Neural crest cell (in vitro differentiated cells): ENCODE data around the gene EME1. TPM values are rescaled to one million over a fixed set of nuclear protein-coding genes. Genes with fewer than 3 reads are reported as not detected.

Experiments used
- DNase-seq: peaks from one replicate; pipeline ENCODE4 v3.0.0; 2021; ENCODE audit warnings: low read depth, mixed read lengths, low spot score
- H3K27ac Mint-ChIP-seq: one replicate; pipeline ENCODE4 v1.8.0; 2021; ENCODE audit warnings: mild to moderate bottlenecking, mixed read lengths; ENCODE audit not compliant: unreplicated experiment
- H3K27me3 Mint-ChIP-seq: 2 replicates; pipeline ENCODE4 v1.8.0; 2021; ENCODE audit warnings: low read depth, mild to moderate bottlenecking, mixed read lengths
- H3K36me3 Mint-ChIP-seq: 2 replicates; pipeline ENCODE4 v1.8.0; 2021; ENCODE audit warnings: low read depth, mild to moderate bottlenecking, mixed read lengths
- H3K4me1 Mint-ChIP-seq: 2 replicates; pipeline ENCODE4 v1.8.0; 2021; ENCODE audit warnings: mixed read lengths
- H3K4me3 Mint-ChIP-seq: one replicate; pipeline ENCODE4 v1.8.0; 2021; ENCODE audit warnings: mild to moderate bottlenecking, mixed read lengths
- H3K9me3 Mint-ChIP-seq: 2 replicates; pipeline ENCODE4 v1.8.0; 2021; ENCODE audit warnings: mixed read lengths
- total RNA-seq: library from RNA; stranded (reverse); gene quantifications from 2 replicates; pipeline ENCODE4 v1.2.1, GENCODE V29; 2021
- TF ChIP-seq, protein P1 (sequence below): fragments of 200-600 bp; sonication (generic); conservative IDR thresholded peaks from 2 replicates; pipeline ENCODE4 v1.5.0; 2021; ENCODE audit warnings: antibody characterized with exemption, mild to moderate bottlenecking

EME1 gene
- total RNA-seq, 1 donor from 2014 or later: 31.4 TPM

- H3K4me3 Mint-ChIP-seq: no peak overlapping the region
- H3K27ac Mint-ChIP-seq: no peak overlapping the region
- H3K4me1 Mint-ChIP-seq: peaks cover 38% of the 10 kb centered on the region
- no peaks in the 10 kb centered on the region for H3K27me3 Mint-ChIP-seq
- TF ChIP-seq, protein P1, sequence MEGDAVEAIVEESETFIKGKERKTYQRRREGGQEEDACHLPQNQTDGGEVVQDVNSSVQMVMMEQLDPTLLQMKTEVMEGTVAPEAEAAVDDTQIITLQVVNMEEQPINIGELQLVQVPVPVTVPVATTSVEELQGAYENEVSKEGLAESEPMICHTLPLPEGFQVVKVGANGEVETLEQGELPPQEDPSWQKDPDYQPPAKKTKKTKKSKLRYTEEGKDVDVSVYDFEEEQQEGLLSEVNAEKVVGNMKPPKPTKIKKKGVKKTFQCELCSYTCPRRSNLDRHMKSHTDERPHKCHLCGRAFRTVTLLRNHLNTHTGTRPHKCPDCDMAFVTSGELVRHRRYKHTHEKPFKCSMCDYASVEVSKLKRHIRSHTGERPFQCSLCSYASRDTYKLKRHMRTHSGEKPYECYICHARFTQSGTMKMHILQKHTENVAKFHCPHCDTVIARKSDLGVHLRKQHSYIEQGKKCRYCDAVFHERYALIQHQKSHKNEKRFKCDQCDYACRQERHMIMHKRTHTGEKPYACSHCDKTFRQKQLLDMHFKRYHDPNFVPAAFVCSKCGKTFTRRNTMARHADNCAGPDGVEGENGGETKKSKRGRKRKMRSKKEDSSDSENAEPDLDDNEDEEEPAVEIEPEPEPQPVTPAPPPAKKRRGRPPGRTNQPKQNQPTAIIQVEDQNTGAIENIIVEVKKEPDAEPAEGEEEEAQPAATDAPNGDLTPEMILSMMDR: no peak
- H3K36me3 Mint-ChIP-seq: no peaks in the 10 kb centered on the region
- DNase-seq: no peak
- H3K9me3 Mint-ChIP-seq: no peaks in the 10 kb centered on the region
These were observed 56.8 kb downstream of the EME1 start for GRCh38 chr17:50429793-50430192.

Other genes starting within 250 kb of the EME1 start
- gene SAMD14, start 243.1 kb upstream of the EME1 start, total RNA-seq: 26.1 and 28.7 TPM in 2 replicates
- gene PPP1R9B, start 222.6 kb upstream of the EME1 start, total RNA-seq: 67.1 and 68.8 TPM in 2 replicates
- not detected in 2 replicates for gene SGCA, start 207.2 kb upstream of the EME1 start, total RNA-seq
- 13.3 and 14.8 TPM in 2 replicates for gene COL1A1, start 171.6 kb upstream of the EME1 start, total RNA-seq
- gene TMEM92, start 98.8 kb upstream of the EME1 start, total RNA-seq: 3.0 and 3.5 TPM in 2 replicates
- 23.4 and 26.5 TPM in 2 replicates for gene XYLT2, start 27.1 kb upstream of the EME1 start, total RNA-seq
- gene MRPL27, start within 50 bp of the EME1 start, total RNA-seq: 70.4 and 72.2 TPM in 2 replicates
- gene LRRC59, start 24.3 kb downstream of the EME1 start, total RNA-seq: 92.3 and 92.7 TPM in 2 replicates
- gene ACSF2, start 53.0 kb downstream of the EME1 start, total RNA-seq: 31.5 and 34.5 TPM in 2 replicates
- gene CHAD, start 95.7 kb downstream of the EME1 start, total RNA-seq: 0.19 and 0.27 TPM in 2 replicates
- 42.4 and 42.9 TPM in 2 replicates for gene RSAD1, start 105.6 kb downstream of the EME1 start, total RNA-seq
- gene MYCBPAP, start 135.2 kb downstream of the EME1 start, total RNA-seq: 1.2 and 1.7 TPM in 2 replicates
- 0.11 TPM in 1 of 2 replicates, not detected in the other for gene EPN3, start 159.5 kb downstream of the EME1 start, total RNA-seq
- 24.4 and 25.8 TPM in 2 replicates for gene SPATA20, start 173.9 kb downstream of the EME1 start, total RNA-seq
- gene CACNA1G, start 187.5 kb downstream of the EME1 start, total RNA-seq: 1.1 TPM in 2 replicates